Measurements from ENCODE around the gene SERPINB6. TPM values are rescaled to one million over a fixed set of nuclear protein-coding genes. Genes with fewer than 3 reads are reported as not detected.
"Not testable (repeated sequence)": the region's sequence is repeated elsewhere in the genome, so short reads cannot be mapped to it uniquely, and the experiment has no call there.

Gene SERPINB6
- total and polyA plus RNA-seq, 8 donors: 79.1 to 281 (median 156) TPM

DNA sequence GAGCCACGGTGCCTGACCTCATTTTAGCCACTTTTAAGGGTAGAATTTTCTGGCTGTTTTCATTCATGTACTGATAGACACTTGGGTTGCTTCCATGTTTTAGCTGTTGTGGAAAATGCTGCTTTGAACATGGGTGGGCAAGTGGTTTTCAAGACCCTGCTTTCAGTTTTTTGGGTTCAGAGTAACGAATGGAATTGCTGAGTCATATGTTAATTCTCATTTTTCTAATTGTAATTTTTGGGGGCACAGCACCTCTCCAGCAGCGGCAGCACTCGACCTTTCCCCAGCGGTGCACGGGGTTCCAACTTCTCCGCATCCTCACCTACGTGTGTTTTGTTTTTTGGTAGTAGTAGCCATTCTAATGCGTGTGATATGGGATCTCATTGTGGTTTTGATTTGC lies 33.7 kb upstream of the SERPINB6 start:
- H3K9me3 ChIP-seq: no peaks in the 10 kb centered on the region
- H3K27ac ChIP-seq: no peak overlapping the region
- DNase-seq: no peak
- TF ChIP-seq POLR2AphosphoS5 (IDR thresholded peaks at IDR 0.05) (no peak), EP300 (IDR thresholded peaks at IDR 0.05) (no peak), POLR2A (IDR thresholded peaks at IDR 0.05) (no peak)
- TF ChIP-seq, protein P1, sequence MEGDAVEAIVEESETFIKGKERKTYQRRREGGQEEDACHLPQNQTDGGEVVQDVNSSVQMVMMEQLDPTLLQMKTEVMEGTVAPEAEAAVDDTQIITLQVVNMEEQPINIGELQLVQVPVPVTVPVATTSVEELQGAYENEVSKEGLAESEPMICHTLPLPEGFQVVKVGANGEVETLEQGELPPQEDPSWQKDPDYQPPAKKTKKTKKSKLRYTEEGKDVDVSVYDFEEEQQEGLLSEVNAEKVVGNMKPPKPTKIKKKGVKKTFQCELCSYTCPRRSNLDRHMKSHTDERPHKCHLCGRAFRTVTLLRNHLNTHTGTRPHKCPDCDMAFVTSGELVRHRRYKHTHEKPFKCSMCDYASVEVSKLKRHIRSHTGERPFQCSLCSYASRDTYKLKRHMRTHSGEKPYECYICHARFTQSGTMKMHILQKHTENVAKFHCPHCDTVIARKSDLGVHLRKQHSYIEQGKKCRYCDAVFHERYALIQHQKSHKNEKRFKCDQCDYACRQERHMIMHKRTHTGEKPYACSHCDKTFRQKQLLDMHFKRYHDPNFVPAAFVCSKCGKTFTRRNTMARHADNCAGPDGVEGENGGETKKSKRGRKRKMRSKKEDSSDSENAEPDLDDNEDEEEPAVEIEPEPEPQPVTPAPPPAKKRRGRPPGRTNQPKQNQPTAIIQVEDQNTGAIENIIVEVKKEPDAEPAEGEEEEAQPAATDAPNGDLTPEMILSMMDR (IDR thresholded peaks at IDR 0.05): no peak
- H3K27me3 ChIP-seq: no peaks in the 10 kb centered on the region
- peaks cover 9 to 28% (median 17%) of the 10 kb centered on the region in 4 donors for H3K4me1 ChIP-seq
- no peak overlapping the region for H3K4me3 ChIP-seq
- intact Hi-C loops (cut with DNase I; ENCODE audit: low total_unique reads): loop anchor here (5.0 kb wide), 1 partner anchor 42 kb away; no protein-coding TSS in a partner anchor
- 91 to 97% (median 95%) methylated on average over 9 of the region's 9 CpGs for WGBS, 5 donors
- H3K36me3 ChIP-seq: peaks cover 26 to 64% (median 61%) of the 10 kb centered on the region in 4 donors

- H3K27me3 ChIP-seq; H3K9me3 ChIP-seq; intact Hi-C loops (cut with DNase I; ENCODE audit: low total_unique reads); H3K4me3 ChIP-seq; H3K27ac ChIP-seq; DNase-seq: not testable (repeated sequence)
- peaks cover 18 to 45% (median 42%) of the 10 kb centered on the region in 4 donors for H3K36me3 ChIP-seq
- 74 to 97% (median 89%) methylated on average over 3 to 4 of the region's 5 CpGs for WGBS, 5 donors
- H3K4me1 ChIP-seq: peaks cover 17 to 42% (median 29%) of the 10 kb centered on the region in 4 donors
Observed at GRCh38 chr6:3003226-3003625, 31.9 kb upstream of the SERPINB6 start.

GRCh38 chr6:3001773-3002293 lies 30.5 kb upstream of the SERPINB6 start:
- Histone ChIP-seq H3K27me3 (no peaks in the 10 kb centered on the region), H3K27ac (peak overlapping the region in 2 of 5 donors; percentile 14 to 29), H3K4me3 (no peak overlapping the region), H3K4me1 (peaks cover 17 to 44% (median 29%) of the 10 kb centered on the region in 4 donors), H3K9me3 (no peaks in the 10 kb centered on the region), H3K36me3 (peaks cover 16 to 32% (median 30%) of the 10 kb centered on the region in 4 donors)
- intact Hi-C loops (cut with DNase I; ENCODE audit: low total_unique reads): no loop called here
- no peak for TF ChIP-seq POLR2A (IDR thresholded peaks at IDR 0.05)
- no peak for TF ChIP-seq EP300 (IDR thresholded peaks at IDR 0.05)
- TF ChIP-seq POLR2AphosphoS5 (IDR thresholded peaks at IDR 0.05): peak in 2 of 3 donors; percentile 20 to 58
- TF ChIP-seq, protein P1 (IDR thresholded peaks at IDR 0.05): peak in 5 of 7 experiments; percentile 36 to 54 (median 47)
- peak in 1 of 2 donors; percentile 71 for DNase-seq
- 36 to 57% (median 55%) methylated on average over 2 of the region's 2 CpGs for WGBS, 5 donors

DNA sequence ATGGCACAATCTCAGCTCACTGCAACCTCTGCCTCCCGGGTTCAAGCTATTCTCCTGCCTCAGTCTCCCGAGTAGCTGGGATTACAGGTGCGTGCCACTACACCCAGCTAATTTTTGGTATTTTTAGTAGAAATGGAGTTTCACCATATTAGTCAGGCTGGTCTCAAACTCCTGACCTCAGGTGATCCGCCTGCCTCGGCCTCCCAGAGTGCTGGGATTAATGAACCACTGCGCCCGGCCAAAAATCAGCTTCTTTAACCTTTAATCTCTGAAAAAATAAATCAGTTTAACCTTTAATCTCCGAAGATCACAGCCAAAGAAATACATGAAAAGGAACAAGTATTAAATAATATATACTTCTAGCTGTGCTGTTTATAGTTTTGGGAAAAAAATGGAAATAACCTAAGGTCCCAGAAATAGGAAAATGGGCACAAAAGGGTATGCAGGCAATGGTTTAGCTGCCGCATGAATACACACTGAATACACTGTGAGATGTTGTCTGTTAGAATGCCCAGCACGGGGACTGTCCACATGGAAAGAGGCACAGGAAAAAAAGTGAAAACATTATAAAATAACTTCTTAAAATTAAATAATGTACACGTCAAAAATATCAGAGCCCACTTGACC lies 29.9 kb upstream of the SERPINB6 start:
- no peak for DNase-seq
- 88 to 91% (median 89%) methylated on average over 11 of the region's 11 CpGs for WGBS, 5 donors
- intact Hi-C loops (cut with DNase I; ENCODE audit: low total_unique reads): no loop called here

More for the DNA sequence above, 29.9 kb upstream of the SERPINB6 start:
- H3K27ac ChIP-seq: peak overlapping the region in 2 of 5 donors; percentile 2 to 29
- H3K27me3 ChIP-seq: no peaks in the 10 kb centered on the region
- H3K4me1 ChIP-seq: peaks cover 17 to 44% (median 29%) of the 10 kb centered on the region in 4 donors
- TF ChIP-seq POLR2AphosphoS5 (IDR thresholded peaks at IDR 0.05): no peak
- no peak for TF ChIP-seq POLR2A (IDR thresholded peaks at IDR 0.05)
- no peak for TF ChIP-seq EP300 (IDR thresholded peaks at IDR 0.05)
- TF ChIP-seq, protein P1 (IDR thresholded peaks at IDR 0.05): no peak
- peaks cover 10 to 26% (median 25%) of the 10 kb centered on the region in 4 donors for H3K36me3 ChIP-seq
- H3K4me3 ChIP-seq: no peak overlapping the region
- H3K9me3 ChIP-seq: no peaks in the 10 kb centered on the region

All from stomach (tissue), 9 donors.